ENCODE results near the gene PTHLH.

Gene PTHLH

GRCh38 chr12:27974735-27975221 is 2.2 kb upstream of the PTHLH start:
- DNase-seq (ENCODE audit: low spot score): no peak

- no peak for DNase-seq (ENCODE audit: low spot score)
Observed at GRCh38 chr12:27973487-27973890, 956 bp upstream of the PTHLH start.

- no peak for DNase-seq (ENCODE audit: low spot score)
Observed at GRCh38 chr12:27971606-27972005, 927 bp downstream of the PTHLH start.

- no peak for DNase-seq (ENCODE audit: low spot score)
Observed at GRCh38 chr12:27971121-27971489, 1.4 kb downstream of the PTHLH start.

- DNase-seq (ENCODE audit: low spot score): no peak
Observed at GRCh38 chr12:27970401-27971120, 2.0 kb downstream of the PTHLH start.

- peak; percentile 72 for DNase-seq (ENCODE audit: low spot score)
Observed at GRCh38 chr12:27969624-27970400, 2.7 kb downstream of the PTHLH start.

GRCh38 chr12:27968972-27969623 is 3.4 kb downstream of the PTHLH start:
- DNase-seq (ENCODE audit: low spot score): no peak

GRCh38 chr12:27967551-27968054 is 4.9 kb downstream of the PTHLH start:
- peak; percentile 42 for DNase-seq (ENCODE audit: low spot score)

- DNase-seq (ENCODE audit: low spot score): peak; percentile 95
Observed at GRCh38 chr12:27966870-27967269, 5.7 kb downstream of the PTHLH start.

- DNase-seq (ENCODE audit: low spot score): peak; percentile 24
Observed at GRCh38 chr12:27965966-27966365, 6.6 kb downstream of the PTHLH start.

- no peak for DNase-seq (ENCODE audit: low spot score)
Observed at GRCh38 chr12:27965411-27965810, 7.1 kb downstream of the PTHLH start.

- no peak for DNase-seq (ENCODE audit: low spot score)
Observed at GRCh38 chr12:27964123-27964522, 8.4 kb downstream of the PTHLH start.

GRCh38 chr12:27960821-27961220 is 11.7 kb downstream of the PTHLH start:
- no peak for DNase-seq (ENCODE audit: low spot score)

- no peak for DNase-seq (ENCODE audit: low spot score)
Observed at GRCh38 chr12:27958675-27959074, 13.9 kb downstream of the PTHLH start.

- no peak for DNase-seq (ENCODE audit: low spot score)
Observed at GRCh38 chr12:27957366-27957765, 15.2 kb downstream of the PTHLH start.

GRCh38 chr12:27953817-27954216 is 18.7 kb downstream of the PTHLH start:
- no peak for DNase-seq (ENCODE audit: low spot score)

GRCh38 chr12:27953348-27953747 is 19.2 kb downstream of the PTHLH start:
- DNase-seq (ENCODE audit: low spot score): no peak

- DNase-seq (ENCODE audit: low spot score): no peak
Observed at GRCh38 chr12:27952510-27952909, 20.0 kb downstream of the PTHLH start.

- DNase-seq (ENCODE audit: low spot score): no peak
Observed at GRCh38 chr12:27951898-27952297, 20.6 kb downstream of the PTHLH start.

GRCh38 chr12:27946421-27946820 is 26.1 kb downstream of the PTHLH start:
- no peak for DNase-seq (ENCODE audit: low spot score)

- DNase-seq (ENCODE audit: low spot score): peak; percentile 86
Observed at GRCh38 chr12:27940756-27941402, 31.7 kb downstream of the PTHLH start.

- DNase-seq (ENCODE audit: low spot score): no peak
Observed at GRCh38 chr12:27940245-27940644, 32.3 kb downstream of the PTHLH start.
